K562 (cell line): ENCODE measurements around the gene ZBTB42. TPM values are rescaled to one million over a fixed set of nuclear protein-coding genes. Genes with fewer than 3 reads are reported as not detected.

Experiments used
- ATAC-seq: fragments of 200-7000 bp; cut with Tn5 transposase; 3 replicates; pipeline ENCODE4 v1.9.1; 2020; ENCODE audit warnings: moderate library complexity
- BruUV-seq: library from RNA; stranded (reverse); fragments of 400-500 nt; replicated peaks from 2 replicates; lab custom pipeline; 2021; lab: Mats Ljungman, UMichigan
- CTCF ChIA-PET: fragments of 300-600 bp; formaldehyde crosslinking; extraction: SDS; loops from one replicate; lab custom pipeline; 2021; ENCODE audit warnings: low intra/inter-chr PET ratio; lab: Yijun Ruan, JAX
- POLR2A ChIA-PET: fragments of 300-600, 350-650 bp; sonication (Branson Sonifier 250); formaldehyde crosslinking; extraction: SDS; loops from one replicate; lab custom pipeline; 2021; ENCODE audit warnings: antibody characterized with exemption, inconsistent platforms; lab: Yijun Ruan, JAX
- DNase-seq, 4 experiments: peaks; one replicate each; pipeline versions ENCODE4 v3.0.0 to v3.0.0-alpha.2; 2011 to 2018; ENCODE audit warnings: low spot score in 3 of 4, mixed read lengths in 3 of 4; ENCODE audit errors: extremely low read depth in 1 of 4
- FAIRE-seq: peaks from 2 replicates; lab custom pipeline; 2011; peaks lifted over from hg19 to GRCh38; lab: Jason Lieb, UNC
- H2AFZ ChIP-seq: 2 replicates; pipeline ENCODE4 v1.6.0; 2011; ENCODE audit warnings: low read depth, low read length, control low read depth, inconsistent platforms
- H3K27ac ChIP-seq: fragments of 200-600 bp; 3 replicates; pipeline ENCODE4 v1.8.0; 2011; ENCODE audit warnings: low read depth, mild to moderate bottlenecking, control low read depth, inconsistent platforms, low read length, moderate library complexity, mixed read lengths; ENCODE audit errors: extremely low read depth
- H3K27me3 ChIP-seq, 2 experiments: fragments of 300-600 bp in 1 of 2; 2 replicates in 1 of 2; 3 replicates in 1 of 2; pipeline versions ENCODE4 v1.6.0 to v1.8.0; 2011; ENCODE audit warnings: inconsistent platforms in 2 of 2, low read length in 2 of 2, mild to moderate bottlenecking in 1 of 2, mixed read lengths in 1 of 2, moderate library complexity in 1 of 2; ENCODE audit not compliant: control insufficient read depth in 2 of 2, insufficient read depth in 2 of 2
- H3K36me3 ChIP-seq: fragments of 300-600 bp; 3 replicates; pipeline ENCODE4 v1.8.0; 2011; ENCODE audit warnings: mild to moderate bottlenecking, low read length, inconsistent platforms; ENCODE audit not compliant: control insufficient read depth, insufficient read depth
- H3K4me1 ChIP-seq, 2 experiments: fragments of 200-600 bp in 1 of 2; replicated peaks in 1 of 2; 2 replicates in 1 of 2; 3 replicates in 1 of 2; pipeline versions ENCODE4 v1.5.1 to v1.8.0; 2011; ENCODE audit warnings: inconsistent platforms in 2 of 2, low read length in 2 of 2, mild to moderate bottlenecking in 1 of 2, mixed read lengths in 1 of 2, moderate library complexity in 1 of 2; ENCODE audit not compliant: control insufficient read depth in 2 of 2, insufficient read depth in 2 of 2
- H3K4me2 ChIP-seq: 2 replicates; pipeline ENCODE4 v1.6.1; 2011; ENCODE audit warnings: low read length, control low read depth, inconsistent platforms, mixed read lengths; ENCODE audit not compliant: insufficient read depth
- H3K4me3 ChIP-seq: fragments of 200-600 bp; sonication (generic), shearing (Covaris generic); 2 replicates; pipeline ENCODE4 v1.5.1; 2016; ENCODE audit warnings: control low read depth, inconsistent platforms
- H3K79me2 ChIP-seq: fragments of 200-600 bp; 3 replicates; pipeline ENCODE4 v1.8.0; 2011; ENCODE audit warnings: low read length, inconsistent platforms; ENCODE audit not compliant: control insufficient read depth, insufficient read depth
- H3K9ac ChIP-seq, 2 experiments: 2 replicates each; pipeline versions ENCODE4 v1.6.0 to v1.6.1; 2011; ENCODE audit warnings: low read depth in 2 of 2, low read length in 2 of 2, control low read depth in 1 of 2, inconsistent platforms in 1 of 2, mild to moderate bottlenecking in 1 of 2, mixed read lengths in 1 of 2; ENCODE audit not compliant: insufficient read depth in 1 of 2
- H3K9me1 ChIP-seq: one replicate; pipeline ENCODE4 v1.6.0; 2011; ENCODE audit warnings: inconsistent platforms, mild to moderate bottlenecking, low read length, moderate library complexity; ENCODE audit not compliant: control insufficient read depth, insufficient read depth
- H3K9me3 ChIP-seq: replicated peaks from 2 replicates; pipeline ENCODE4 v1.5.1; 2011; ENCODE audit warnings: low read depth, low read length, inconsistent platforms; ENCODE audit not compliant: control insufficient read depth, insufficient read depth
- H4K20me1 ChIP-seq: replicated peaks from 2 replicates; pipeline ENCODE4 v1.6.1; 2011; ENCODE audit warnings: low read length, inconsistent platforms, mixed read lengths; ENCODE audit not compliant: control insufficient read depth, insufficient read depth
- CBFB ChIP-seq: sonication (generic); formaldehyde crosslinking; IDR thresholded peaks from 2 replicates; pipeline ENCODE4 v1.4.0; 2020; ENCODE audit warnings: mild to moderate bottlenecking, missing genetic modification reagents
- CBX8 ChIP-seq: fragments of 200-600 bp; sonication (generic); IDR thresholded peaks from 2 replicates; pipeline ENCODE4 v1.6.1; 2012; ENCODE audit warnings: borderline replicate concordance, mixed run types, low read depth, mild to moderate bottlenecking, moderate library complexity, mixed read lengths, low read length, control low read depth, inconsistent platforms; ENCODE audit not compliant: poor library complexity, severe bottlenecking; ENCODE audit errors: extremely low read depth
- CHD4 ChIP-seq: fragments of 200-600 bp; sonication (generic); IDR thresholded peaks from 3 replicates; pipeline ENCODE4 v1.6.1; 2012; ENCODE audit warnings: low read depth, mild to moderate bottlenecking, mixed read lengths, low read length, inconsistent platforms; ENCODE audit not compliant: insufficient read depth, insufficient replicate concordance, poor library complexity, severe bottlenecking
- GATAD2B ChIP-seq: fragments of 450-650 bp; IDR thresholded peaks from 2 replicates; pipeline ENCODE4 v1.6.1; 2017; ENCODE audit warnings: mild to moderate bottlenecking, borderline replicate concordance
- HDAC8 ChIP-seq: fragments of 450-650 bp; IDR thresholded peaks from 2 replicates; pipeline ENCODE4 v1.6.1; 2016; ENCODE audit warnings: mild to moderate bottlenecking, missing genetic modification characterization, moderate library complexity, missing compliant biosample characterization
- MECOM ChIP-seq: fragments of 250-450 bp; sonication (Bioruptor Pico); IDR thresholded peaks from 2 replicates; pipeline ENCODE4 v1.8.0; 2022; ENCODE audit warnings: inconsistent platforms
- NFATC3 ChIP-seq: fragments of 450-650 bp; IDR thresholded peaks from 2 replicates; pipeline ENCODE4 v1.6.1; 2017; ENCODE audit warnings: mild to moderate bottlenecking
- POLR2A ChIP-seq: fragments of 450-650 bp; conservative IDR thresholded peaks from 2 replicates; pipeline ENCODE4 v1.6.1; 2016
- RBM17 ChIP-seq: fragments of 200-400 bp; formaldehyde crosslinking; IDR thresholded peaks from 2 replicates; pipeline ENCODE4 v1.6.1; 2017; ENCODE audit warnings: low read depth, mild to moderate bottlenecking, low read length, borderline replicate concordance
- ZBTB33 ChIP-seq: sonication (generic); formaldehyde crosslinking; IDR thresholded peaks from 2 replicates; pipeline ENCODE4 v1.8.1; 2023; ENCODE audit warnings: mild to moderate bottlenecking, missing genetic modification reagents
- ZNF561 ChIP-seq: fragments of 450-650 bp; formaldehyde crosslinking; conservative IDR thresholded peaks from 2 replicates; pipeline ENCODE4 v1.4.0; 2020; ENCODE audit warnings: mild to moderate bottlenecking, moderate library complexity
- WGBS: fragments of 100-300 bp; shearing (Covaris generic); methylation state at CpG from one replicate; pipeline ENCODE4 v1.1.6; 2016; ENCODE audit warnings: low coverage, mixed read lengths; ENCODE audit not compliant: insufficient coverage; ENCODE audit errors: missing lambda C conversion rate; 5-methylcytosine and 5-hydroxymethylcytosine counted together
- in situ Hi-C: fragments of 300-500 bp; cut with MboI; formaldehyde crosslinking; loops from 4 replicates; pipeline ENCODE4 v1.15.0; 2018; ENCODE audit warnings: inconsistent platforms, mixed read lengths
- intact Hi-C: fragments of 100-400 bp; cut with micrococcal nuclease; formaldehyde crosslinking; loops from 2 replicates; pipeline ENCODE4 v1.14.2; 2022
- polyA plus RNA-seq, 8 experiments: library from polyadenylated mRNA; depleted of rRNA in 4 of 8; stranded (reverse) in 5 of 8; unstranded in 3 of 8; fragments of >200 nt; fragmentation: Nextera tagmentation in 2 of 8; fragmentation: Illumina TruSeq in 1 of 8; extraction: Ambion mirVana in 2 of 8; extraction: Trizol in 1 of 8; gene quantifications; 2 replicates each; pipeline versions ENCODE4 v1.2.1 to v1.2.3, GENCODE V29; 2011 to 2014; ENCODE audit warnings: inconsistent platforms in 1 of 8, missing spikeins in 1 of 8
- total RNA-seq, 7 experiments: library from RNA; depleted of rRNA in 6 of 7; stranded (reverse); fragments of >200 nt in 6 of 7; fragmentation: Illumina TruSeq in 2 of 7; extraction: Trizol in 2 of 7; gene quantifications; 2 replicates each; pipeline versions ENCODE4 v1.2.1 to v1.2.3, GENCODE V29; 2011 to 2021; ENCODE audit warnings: low replicate concordance in 1 of 7
- TF ChIP-seq, protein P1 (sequence below): IDR thresholded peaks from 3 replicates; pipeline ENCODE4 v1.6.1; 2011; ENCODE audit warnings: borderline replicate concordance, mild to moderate bottlenecking, moderate library complexity; ENCODE audit not compliant: insufficient read length; ENCODE audit errors: extremely low read depth

Gene ZBTB42
- total and polyA plus RNA-seq, 9 of the 15 experiments (the other 6 are each of a cell fraction or from before 2014, with no cell fraction given) = 0.03 to 8.5 (median 2.4) TPM

GRCh38 chr14:104843442-104844305 is 42.8 kb downstream of the ZBTB42 start:
- no peaks in the 10 kb centered on the region for H3K79me2 ChIP-seq
- BruUV-seq = no TSS peak
- intact Hi-C loops = no loop called here
- 8% methylated on average over 30 of the region's 69 CpGs for WGBS
- H3K4me2 ChIP-seq = no peak overlapping the region
- H3K4me3 ChIP-seq = no peak overlapping the region
- FAIRE-seq (no peak), ATAC-seq (no peak), DNase-seq (no peak)
- H3K36me3 ChIP-seq = no peaks in the 10 kb centered on the region
- H4K20me1 ChIP-seq = no peaks in the 10 kb centered on the region
- no peak overlapping the region; a peak in 1 of 4 replicates for H3K9ac ChIP-seq
- H3K9me1 ChIP-seq = no peaks in the 10 kb centered on the region
- H3K9me3 ChIP-seq = no peaks in the 10 kb centered on the region
- no peak overlapping the region for H3K27ac ChIP-seq
- POLR2A ChIA-PET = no interaction called here
- no peak overlapping the region for H2AFZ ChIP-seq
- H3K27me3 ChIP-seq = peaks cover 15 to 53% of the 10 kb centered on the region in 2 experiments; a peak in 4 of 5 replicates
- H3K4me1 ChIP-seq = peaks cover 0 to 13% of the 10 kb centered on the region in 2 experiments; a peak in 2 of 5 replicates
- in situ Hi-C loops = no loop called here
- CTCF ChIA-PET = no interaction called here
- TF ChIP-seq HDAC8 (tag) (no peak), CHD4 (no peak), CBFB (CRISPR knock-in tag) (no peak), GATAD2B (no peak), ZBTB33 (no peak), CBX8 (no peak), ZNF561 (CRISPR knock-in tag) (no peak), MECOM (CRISPR knock-in tag) (no peak), POLR2A (no peak), NFATC3 (no peak), RBM17 (no peak)
- TF ChIP-seq, protein P1, sequence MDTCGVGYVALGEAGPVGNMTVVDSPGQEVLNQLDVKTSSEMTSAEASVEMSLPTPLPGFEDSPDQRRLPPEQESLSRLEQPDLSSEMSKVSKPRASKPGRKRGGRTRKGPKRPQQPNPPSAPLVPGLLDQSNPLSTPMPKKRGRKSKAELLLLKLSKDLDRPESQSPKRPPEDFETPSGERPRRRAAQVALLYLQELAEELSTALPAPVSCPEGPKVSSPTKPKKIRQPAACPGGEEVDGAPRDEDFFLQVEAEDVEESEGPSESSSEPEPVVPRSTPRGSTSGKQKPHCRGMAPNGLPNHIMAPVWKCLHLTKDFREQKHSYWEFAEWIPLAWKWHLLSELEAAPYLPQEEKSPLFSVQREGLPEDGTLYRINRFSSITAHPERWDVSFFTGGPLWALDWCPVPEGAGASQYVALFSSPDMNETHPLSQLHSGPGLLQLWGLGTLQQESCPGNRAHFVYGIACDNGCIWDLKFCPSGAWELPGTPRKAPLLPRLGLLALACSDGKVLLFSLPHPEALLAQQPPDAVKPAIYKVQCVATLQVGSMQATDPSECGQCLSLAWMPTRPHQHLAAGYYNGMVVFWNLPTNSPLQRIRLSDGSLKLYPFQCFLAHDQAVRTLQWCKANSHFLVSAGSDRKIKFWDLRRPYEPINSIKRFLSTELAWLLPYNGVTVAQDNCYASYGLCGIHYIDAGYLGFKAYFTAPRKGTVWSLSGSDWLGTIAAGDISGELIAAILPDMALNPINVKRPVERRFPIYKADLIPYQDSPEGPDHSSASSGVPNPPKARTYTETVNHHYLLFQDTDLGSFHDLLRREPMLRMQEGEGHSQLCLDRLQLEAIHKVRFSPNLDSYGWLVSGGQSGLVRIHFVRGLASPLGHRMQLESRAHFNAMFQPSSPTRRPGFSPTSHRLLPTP = no peak
